NCI-H2029 (cell line): Measurements from ENCODE around the gene ZCCHC14.
"Not testable (repeated sequence)": the region's sequence is repeated elsewhere in the genome, so short reads cannot be mapped to it uniquely, and the experiment has no call there.

Experiments used
- DNase-seq: peaks from one replicate; lab custom pipeline; 2025; lab: John Stamatoyannopoulos, UW

ZCCHC14 gene

GRCh38 chr16:87409153-87409552 lies 83.7 kb downstream of the ZCCHC14 start:
- no peak for DNase-seq

- no peak for DNase-seq
Observed at GRCh38 chr16:87407511-87408112, 85.2 kb downstream of the ZCCHC14 start.

GRCh38 chr16:87406495-87407088 lies 86.2 kb downstream of the ZCCHC14 start:
- DNase-seq = no peak

GRCh38 chr16:87404764-87405625 lies 87.8 kb downstream of the ZCCHC14 start:
- no peak for DNase-seq

- DNase-seq = no peak
Observed at GRCh38 chr16:87395181-87395842, 97.5 kb downstream of the ZCCHC14 start.

- no peak for DNase-seq
Observed at GRCh38 chr16:87393680-87394055, 99.2 kb downstream of the ZCCHC14 start.

GRCh38 chr16:87392821-87393679 lies 99.8 kb downstream of the ZCCHC14 start:
- DNase-seq = no peak

- peak; percentile 70 for DNase-seq
Observed at GRCh38 chr16:87391950-87392820, 100.6 kb downstream of the ZCCHC14 start, which contains the start of gene MAP1LC3B. MAP1LC3B (plus strand) TSS chr16:87392336; CDS start chr16:87392428, 92 bp downstream.

GRCh38 chr16:87391324-87391949 lies 101.4 kb downstream of the ZCCHC14 start:
- DNase-seq = no peak

GRCh38 chr16:87390641-87391323 lies 102.0 kb downstream of the ZCCHC14 start:
- DNase-seq = no peak

GRCh38 chr16:87389914-87390313 lies 102.9 kb downstream of the ZCCHC14 start:
- DNase-seq = not testable (repeated sequence)

- no peak for DNase-seq
Observed at GRCh38 chr16:87389245-87389644, 103.6 kb downstream of the ZCCHC14 start.

GRCh38 chr16:87388818-87389134 lies 104.0 kb downstream of the ZCCHC14 start:
- DNase-seq = no peak

- peak; percentile 95 for DNase-seq
Observed at GRCh38 chr16:87387942-87388817, 104.6 kb downstream of the ZCCHC14 start.

- not testable (repeated sequence) for DNase-seq
Observed at GRCh38 chr16:87384875-87385167, 108.0 kb downstream of the ZCCHC14 start.

GRCh38 chr16:87384162-87384874 lies 108.5 kb downstream of the ZCCHC14 start:
- DNase-seq = no peak

GRCh38 chr16:87383505-87384161 lies 109.2 kb downstream of the ZCCHC14 start, which contains the start of gene FBXO31:
FBXO31 (minus strand) TSS chr16:87383776; CDS start chr16:87383744, 32 bp downstream.
- peak; percentile 46 for DNase-seq
